Gastrocnemius medialis (tissue), 4 donors: ENCODE measurements around the gene ZNF326.

ENCODE experiments used
- POLR2A ChIP-seq, 2 donors: fragments of 450-650 bp; IDR thresholded peaks; one replicate each; pipeline ENCODE4 v1.6.1; 2017; ENCODE audit warnings: antibody characterized with exemption in 2 of 2, mild to moderate bottlenecking in 2 of 2, moderate library complexity in 2 of 2
- TF ChIP-seq, protein P1 (sequence below), 5 experiments: fragments of 450-650 bp in 3 of 5; fragments of 200-600 bp in 2 of 5; sonication (generic) in 2 of 5; IDR thresholded peaks in 4 of 5; conservative IDR thresholded peaks in 1 of 5; 1 replicate in 4 of 5; 2 replicates in 1 of 5; pipeline ENCODE4 v1.5.1; 2016 to 2019; ENCODE audit warnings: antibody characterized with exemption in 5 of 5, mild to moderate bottlenecking in 3 of 5, moderate library complexity in 3 of 5

DNA sequence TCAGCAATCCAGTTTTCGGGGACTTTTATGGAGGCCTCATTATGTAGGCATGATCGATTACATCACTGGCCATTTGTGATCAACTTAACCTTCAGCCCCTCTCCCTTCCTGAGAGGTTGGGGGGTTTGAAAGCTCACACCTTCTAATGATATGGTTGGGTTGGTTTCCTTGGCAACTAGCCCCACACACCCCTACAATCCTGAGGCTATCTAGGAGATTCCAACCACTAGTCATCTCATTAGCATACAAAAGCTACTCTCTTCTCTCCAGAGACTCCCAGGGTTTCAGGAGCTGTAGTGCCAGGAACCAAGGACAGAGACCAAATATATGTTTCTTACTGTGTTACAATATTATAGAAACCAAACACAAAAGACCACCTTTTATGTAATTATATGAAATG lies 35.2 kb upstream of the ZNF326 start:
- TF ChIP-seq, protein P1, sequence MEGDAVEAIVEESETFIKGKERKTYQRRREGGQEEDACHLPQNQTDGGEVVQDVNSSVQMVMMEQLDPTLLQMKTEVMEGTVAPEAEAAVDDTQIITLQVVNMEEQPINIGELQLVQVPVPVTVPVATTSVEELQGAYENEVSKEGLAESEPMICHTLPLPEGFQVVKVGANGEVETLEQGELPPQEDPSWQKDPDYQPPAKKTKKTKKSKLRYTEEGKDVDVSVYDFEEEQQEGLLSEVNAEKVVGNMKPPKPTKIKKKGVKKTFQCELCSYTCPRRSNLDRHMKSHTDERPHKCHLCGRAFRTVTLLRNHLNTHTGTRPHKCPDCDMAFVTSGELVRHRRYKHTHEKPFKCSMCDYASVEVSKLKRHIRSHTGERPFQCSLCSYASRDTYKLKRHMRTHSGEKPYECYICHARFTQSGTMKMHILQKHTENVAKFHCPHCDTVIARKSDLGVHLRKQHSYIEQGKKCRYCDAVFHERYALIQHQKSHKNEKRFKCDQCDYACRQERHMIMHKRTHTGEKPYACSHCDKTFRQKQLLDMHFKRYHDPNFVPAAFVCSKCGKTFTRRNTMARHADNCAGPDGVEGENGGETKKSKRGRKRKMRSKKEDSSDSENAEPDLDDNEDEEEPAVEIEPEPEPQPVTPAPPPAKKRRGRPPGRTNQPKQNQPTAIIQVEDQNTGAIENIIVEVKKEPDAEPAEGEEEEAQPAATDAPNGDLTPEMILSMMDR (IDR thresholded peaks at IDR 0.05 in 4 of 5, conservative IDR thresholded peaks at IDR 0.05 in 1 of 5), result no peak
- TF ChIP-seq POLR2A (IDR thresholded peaks at IDR 0.05), result no peak
